ENCODE data around the gene ADAMTS20. TPM values are rescaled to one million over a fixed set of nuclear protein-coding genes. Genes with fewer than 3 reads are reported as not detected.

The ADAMTS20 gene
- total RNA-seq, 2 donors from 2014 or later: 0.70 to 1.1 TPM

GRCh38 chr12:43407816-43408645 lies 144.0 kb downstream of the ADAMTS20 start:
- H3K36me3 Mint-ChIP-seq (ENCODE audit: low read depth): no peaks in the 10 kb centered on the region
- no peak overlapping the region for H3K4me3 Mint-ChIP-seq
- H3K36me3 ChIP-seq (ENCODE audit: control insufficient read depth, insufficient read depth, low read length): no peaks in the 10 kb centered on the region
- DNase-seq: no peak
- no peaks in the 10 kb centered on the region for H3K9me3 Mint-ChIP-seq
- no peaks in the 10 kb centered on the region for H3K27me3 Mint-ChIP-seq (ENCODE audit: insufficient read depth)
- no peaks in the 10 kb centered on the region for H3K9me3 ChIP-seq (ENCODE audit: control insufficient read depth, low read length)
- no peaks in the 10 kb centered on the region for H3K27me3 ChIP-seq (ENCODE audit: control insufficient read depth, insufficient read depth, low read length, poor library complexity, severe bottlenecking)
- H3K4me1 ChIP-seq (ENCODE audit: control insufficient read depth, insufficient read depth, low read length): no peaks in the 10 kb centered on the region
- H3K9ac ChIP-seq (ENCODE audit: extremely low read depth, low read length, poor library complexity, severe bottlenecking): no peak overlapping the region
- no peak overlapping the region for H3K4me3 ChIP-seq (ENCODE audit: low read length)
- WGBS, 2 experiments (ENCODE audit: insufficient coverage in 1 of 2, insufficient read length in 1 of 2): 100% methylated on average over 1 of the region's 1 CpG; no CpG with 5 or more reads in 1 of the 2 experiments
- no peak overlapping the region for H3K27ac Mint-ChIP-seq
- TF ChIP-seq CTCF (conservative IDR thresholded peaks at IDR 0.05): no peak
- H3K4me1 Mint-ChIP-seq: no peaks in the 10 kb centered on the region
- no peak overlapping the region for H3K27ac ChIP-seq (ENCODE audit: low read depth, low read length)

- Mint-ChIP-seq H3K36me3 (ENCODE audit: low read depth) (no peaks in the 10 kb centered on the region), H3K27me3 (ENCODE audit: insufficient read depth) (no peaks in the 10 kb centered on the region), H3K4me3 (no peak overlapping the region), H3K4me1 (peaks cover 1% of the 10 kb centered on the region), H3K27ac (no peak overlapping the region), H3K9me3 (no peaks in the 10 kb centered on the region)
- no peaks in the 10 kb centered on the region for H3K4me1 ChIP-seq (ENCODE audit: control insufficient read depth, insufficient read depth, low read length)
- H3K4me3 ChIP-seq (ENCODE audit: low read length): no peak overlapping the region
- H3K9ac ChIP-seq (ENCODE audit: extremely low read depth, low read length, poor library complexity, severe bottlenecking): no peak overlapping the region
- WGBS, 2 experiments (ENCODE audit: insufficient coverage in 1 of 2, insufficient read length in 1 of 2): no CpG with 5 or more reads among the region's 1 CpG
- H3K27me3 ChIP-seq (ENCODE audit: control insufficient read depth, insufficient read depth, low read length, poor library complexity, severe bottlenecking): no peaks in the 10 kb centered on the region
- H3K9me3 ChIP-seq (ENCODE audit: control insufficient read depth, low read length): no peaks in the 10 kb centered on the region
- DNase-seq: no peak
- H3K27ac ChIP-seq (ENCODE audit: low read depth, low read length): no peak overlapping the region
- TF ChIP-seq CTCF (conservative IDR thresholded peaks at IDR 0.05): no peak
- H3K36me3 ChIP-seq (ENCODE audit: control insufficient read depth, insufficient read depth, low read length): no peaks in the 10 kb centered on the region
These were observed 145.2 kb downstream of the ADAMTS20 start for GRCh38 chr12:43406801-43407200.

GRCh38 chr12:43402436-43402835 lies 149.6 kb downstream of the ADAMTS20 start:
- peaks cover 3% of the 10 kb centered on the region for H3K4me1 Mint-ChIP-seq
- DNase-seq: no peak
- Histone ChIP-seq H3K36me3 (ENCODE audit: control insufficient read depth, insufficient read depth, low read length) (no peaks in the 10 kb centered on the region), H3K9ac (ENCODE audit: extremely low read depth, low read length, poor library complexity, severe bottlenecking) (no peak overlapping the region), H3K9me3 (ENCODE audit: control insufficient read depth, low read length) (no peaks in the 10 kb centered on the region), H3K27ac (ENCODE audit: low read depth, low read length) (no peak overlapping the region), H3K4me1 (ENCODE audit: control insufficient read depth, insufficient read depth, low read length) (no peaks in the 10 kb centered on the region), H3K27me3 (ENCODE audit: control insufficient read depth, insufficient read depth, low read length, poor library complexity, severe bottlenecking) (no peaks in the 10 kb centered on the region), H3K4me3 (ENCODE audit: low read length) (no peak overlapping the region)
- no peak overlapping the region for H3K4me3 Mint-ChIP-seq
- H3K27me3 Mint-ChIP-seq (ENCODE audit: insufficient read depth): no peaks in the 10 kb centered on the region
- no peak for TF ChIP-seq CTCF (conservative IDR thresholded peaks at IDR 0.05)
- H3K36me3 Mint-ChIP-seq (ENCODE audit: low read depth): no peaks in the 10 kb centered on the region
- no peak overlapping the region for H3K27ac Mint-ChIP-seq
- H3K9me3 Mint-ChIP-seq: no peaks in the 10 kb centered on the region

Measured in endodermal cell (in vitro differentiated cells).